GM21619 (cell line): Measurements from ENCODE around the gene PRDM16.

Experiments used
- ATAC-seq: cut with Tn5 transposase; IDR thresholded peaks from one replicate; pipeline ENCODE4 v1.9.1; 2021; ENCODE audit not compliant: unreplicated experiment

Gene PRDM16

DNA sequence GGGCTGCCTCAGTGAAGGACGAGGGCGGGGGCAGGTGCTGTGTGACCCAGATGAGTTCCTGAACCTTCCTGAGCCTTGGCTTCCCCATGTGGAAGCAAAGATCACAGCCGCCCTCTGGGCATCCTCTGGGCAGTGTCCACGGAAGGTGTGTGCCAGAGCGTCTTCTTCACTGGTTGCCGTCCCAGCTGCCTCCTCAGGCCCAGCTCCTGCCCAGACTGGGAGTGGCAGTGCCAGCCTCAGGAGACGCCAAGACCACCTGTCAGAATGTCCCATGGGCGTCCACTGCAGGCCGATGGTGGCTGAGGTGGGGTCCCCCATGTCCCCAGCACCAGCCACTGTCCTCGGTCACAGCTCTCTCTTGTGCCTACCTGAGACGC lies 395.6 kb downstream of the PRDM16 start:
- no peak for ATAC-seq

DNA sequence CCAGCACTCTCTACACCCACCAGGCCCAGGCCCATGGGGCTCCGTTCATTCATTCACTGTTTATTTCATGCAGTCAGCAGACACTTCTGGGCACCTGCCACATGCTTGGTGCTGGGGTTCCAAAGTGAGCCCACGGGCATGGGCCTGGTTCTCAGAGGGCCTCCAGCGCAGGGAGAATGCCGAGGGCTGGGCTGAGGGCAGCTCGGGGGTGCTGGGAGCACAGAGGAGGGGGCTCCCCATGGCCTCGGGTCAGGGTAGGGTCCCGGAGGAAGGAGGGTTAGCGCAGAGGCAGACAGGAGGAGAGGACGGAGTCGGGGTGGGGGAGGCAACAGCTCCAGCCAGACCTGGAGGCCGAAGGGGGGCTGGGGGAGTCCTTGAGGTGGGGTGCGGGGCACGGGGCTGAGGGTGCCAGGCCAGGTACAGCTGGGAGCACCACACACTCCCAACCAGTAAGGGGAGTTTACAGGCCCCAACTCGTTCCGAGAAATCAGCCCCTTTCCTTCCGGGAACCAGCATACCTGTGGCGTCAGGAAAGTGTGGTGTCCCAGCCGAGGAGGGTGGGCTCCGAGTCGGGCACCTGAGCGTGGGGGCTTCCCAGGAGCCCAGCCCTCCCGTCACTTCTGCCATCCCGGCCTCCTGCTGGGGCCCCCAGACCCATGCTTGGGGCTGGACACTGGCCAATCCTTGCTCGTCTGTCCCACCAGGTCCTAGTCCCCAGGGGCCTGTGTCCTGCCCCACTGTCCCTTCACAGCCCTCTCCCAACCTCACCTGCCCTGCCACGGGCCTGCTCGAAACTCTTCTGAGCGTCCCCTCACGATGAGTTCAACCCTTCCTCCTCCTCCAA lies 396.3 kb downstream of the PRDM16 start:
- ATAC-seq: no peak

DNA sequence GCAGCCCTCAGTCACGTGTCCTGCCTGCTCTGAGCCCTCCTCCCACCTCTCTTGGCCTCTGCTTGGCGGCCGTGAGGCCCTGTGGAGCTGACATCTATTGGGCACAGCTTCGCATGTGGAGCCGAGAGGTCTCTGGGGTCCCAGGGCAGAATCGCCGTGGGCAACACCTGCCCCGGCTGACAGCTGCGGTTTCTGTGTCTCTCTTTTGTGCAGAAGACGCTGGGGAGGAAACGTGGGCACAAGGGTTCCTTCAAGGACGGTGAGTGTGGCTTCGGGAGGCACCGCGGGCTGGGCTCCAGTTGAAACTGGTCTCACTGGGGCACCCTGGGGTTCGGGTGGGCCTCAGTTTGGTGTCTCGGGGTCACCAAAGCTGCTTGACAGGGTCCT lies 396.9 kb downstream of the PRDM16 start:
- no peak for ATAC-seq

DNA sequence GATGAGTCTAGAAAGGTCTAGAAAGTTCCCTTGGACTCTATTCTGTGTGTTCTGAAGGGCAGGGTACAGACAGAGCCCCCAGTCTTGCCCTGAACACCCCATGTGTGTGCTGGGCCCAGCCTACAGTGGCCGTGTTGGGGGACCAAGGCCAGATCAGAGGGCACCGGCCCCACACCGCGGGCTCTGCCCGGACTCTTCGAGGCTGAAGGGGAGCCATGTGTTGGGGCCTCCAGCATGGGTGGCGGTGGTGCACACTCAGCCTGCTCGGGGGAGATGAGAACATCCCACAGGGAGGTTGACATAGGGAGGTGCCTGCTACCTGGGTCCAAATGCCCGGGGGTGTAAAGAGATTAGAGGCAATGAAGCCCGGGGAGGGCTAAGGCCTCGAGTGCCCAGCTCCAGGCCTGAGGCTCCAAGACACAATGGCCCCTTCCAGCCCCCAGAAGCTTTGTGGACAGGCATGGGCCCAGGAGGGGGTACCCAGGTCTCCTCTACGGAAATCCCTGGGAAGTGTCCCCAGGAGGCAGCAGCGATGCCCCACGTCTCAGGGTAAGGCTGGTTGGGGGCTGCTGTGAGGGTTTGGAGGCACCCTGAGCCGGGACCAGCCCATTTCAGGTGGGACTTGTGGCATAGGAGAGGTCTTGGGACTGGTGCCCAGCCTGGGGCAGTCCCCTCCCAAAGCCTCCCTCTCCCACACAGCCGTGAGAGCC lies 397.5 kb downstream of the PRDM16 start:
- no peak for ATAC-seq

DNA sequence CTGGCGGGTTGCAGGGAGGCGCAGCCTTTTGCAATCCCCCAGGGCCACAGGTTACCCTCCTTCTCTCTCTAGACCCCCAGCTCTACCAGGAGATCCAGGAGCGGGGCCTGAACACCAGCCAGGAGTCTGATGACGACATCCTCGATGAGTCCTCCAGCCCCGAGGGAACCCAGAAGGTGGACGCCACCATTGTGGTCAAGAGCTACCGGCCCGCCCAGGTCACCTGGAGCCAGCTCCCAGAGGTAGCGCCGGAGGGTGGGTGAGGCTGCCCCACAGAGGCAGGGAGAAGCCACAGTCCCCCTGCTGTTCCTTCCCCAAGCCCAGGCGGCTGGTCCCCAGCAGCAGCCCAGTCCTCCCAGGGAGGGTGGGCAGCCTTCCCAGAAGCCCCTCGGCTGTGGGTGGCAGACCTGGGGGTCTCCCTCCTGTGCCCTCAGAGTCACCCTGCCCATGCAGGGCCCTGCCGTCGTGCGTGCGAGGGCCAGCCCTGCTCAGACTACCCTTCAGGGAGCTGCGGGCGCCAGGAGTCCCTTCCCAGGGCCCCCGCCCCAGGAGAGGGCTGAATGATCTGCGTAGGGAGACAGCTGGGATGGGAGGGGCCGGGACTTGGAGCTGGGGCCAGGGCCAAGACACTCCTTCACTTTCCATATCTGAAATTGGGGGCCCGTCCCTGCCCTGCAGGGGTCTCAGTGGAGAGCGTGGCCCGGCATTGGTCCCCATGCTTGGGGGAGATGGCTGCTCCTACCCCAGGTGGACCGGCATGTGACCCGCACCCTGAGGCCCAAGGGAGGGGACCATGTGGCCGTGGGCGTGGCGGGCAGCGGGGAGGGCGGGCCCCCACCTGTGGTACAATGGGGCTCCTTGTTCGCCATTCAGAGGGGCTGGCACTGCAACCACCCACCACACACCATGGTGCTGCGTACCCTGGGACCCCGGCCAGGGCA lies 398.4 kb downstream of the PRDM16 start:
- no peak for ATAC-seq

DNA sequence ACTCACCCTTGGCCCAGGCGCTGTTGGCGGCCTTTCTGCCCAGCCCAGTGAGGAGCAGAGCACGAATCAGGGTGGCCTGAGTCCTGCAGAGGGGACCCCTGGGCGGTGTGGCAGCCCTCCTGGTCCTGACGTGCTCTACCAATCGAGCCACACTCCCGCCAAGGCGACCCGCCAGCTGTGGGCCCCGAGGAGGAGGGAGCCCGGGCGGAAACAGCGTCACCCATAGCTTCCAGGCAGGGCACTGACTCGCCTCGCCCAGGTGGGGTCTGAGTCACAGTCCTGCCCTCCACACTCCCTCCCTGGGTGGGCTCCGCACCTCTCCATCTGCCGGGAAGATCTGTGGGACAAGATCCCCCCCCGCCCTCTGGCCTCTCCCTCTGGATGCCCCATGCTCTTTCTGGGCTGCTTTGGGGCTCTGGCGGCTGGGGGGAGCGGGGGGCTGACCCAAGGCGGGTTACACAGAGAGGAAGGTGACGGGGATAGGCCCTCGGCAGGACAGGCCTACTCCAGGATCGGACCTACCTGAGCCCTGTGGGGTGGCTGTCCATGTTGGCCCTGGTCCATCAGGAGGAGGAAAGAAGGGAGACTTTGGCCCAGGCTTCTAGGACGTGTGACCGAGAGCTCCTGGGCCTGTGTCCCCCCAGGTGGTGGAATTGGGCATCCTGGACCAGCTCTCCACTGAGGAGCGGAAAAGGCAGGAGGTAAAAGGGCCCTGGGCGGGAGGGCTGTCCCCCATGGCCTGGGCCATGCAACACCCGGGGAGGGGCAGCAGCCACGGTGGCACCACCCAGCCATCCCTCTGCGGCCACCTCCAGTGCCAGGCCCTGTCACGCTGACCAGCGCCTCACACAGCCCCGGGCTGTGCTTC lies 399.5 kb downstream of the PRDM16 start:
- no peak for ATAC-seq

DNA sequence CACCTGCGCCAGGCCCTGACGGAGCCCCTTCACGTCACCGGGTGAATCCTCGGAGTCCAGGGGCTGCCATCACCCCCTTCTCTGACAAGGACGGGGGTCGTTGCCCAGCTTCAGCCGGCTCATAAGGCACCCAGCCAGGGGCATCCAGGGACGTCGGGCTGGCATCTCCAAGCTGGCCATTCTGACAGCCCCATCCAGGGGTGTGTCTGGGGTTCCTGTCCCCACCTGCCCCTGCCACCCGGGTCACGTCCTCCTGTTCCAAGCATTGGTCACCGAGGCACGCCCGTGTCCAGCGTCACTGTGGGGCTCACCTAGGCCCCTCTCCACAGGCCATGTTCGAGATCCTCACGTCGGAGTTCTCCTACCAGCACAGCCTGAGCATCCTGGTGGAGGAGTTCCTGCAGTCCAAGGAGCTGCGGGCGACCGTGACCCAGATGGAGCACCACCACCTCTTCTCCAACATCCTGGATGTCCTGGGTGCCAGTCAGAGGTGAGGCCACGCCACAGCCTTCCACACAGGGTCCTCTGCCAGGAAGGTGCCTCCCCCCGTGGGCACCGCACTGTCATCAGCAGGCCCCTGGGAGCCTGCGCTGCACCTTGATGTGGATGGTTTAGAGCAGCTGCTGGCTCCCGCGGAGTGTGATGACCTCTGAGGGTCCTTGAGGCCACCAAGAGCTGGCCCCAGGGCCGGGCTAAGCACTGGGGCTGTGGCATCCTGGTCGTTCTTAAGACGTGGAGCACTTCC lies 400.3 kb downstream of the PRDM16 start:
- no peak for ATAC-seq

DNA sequence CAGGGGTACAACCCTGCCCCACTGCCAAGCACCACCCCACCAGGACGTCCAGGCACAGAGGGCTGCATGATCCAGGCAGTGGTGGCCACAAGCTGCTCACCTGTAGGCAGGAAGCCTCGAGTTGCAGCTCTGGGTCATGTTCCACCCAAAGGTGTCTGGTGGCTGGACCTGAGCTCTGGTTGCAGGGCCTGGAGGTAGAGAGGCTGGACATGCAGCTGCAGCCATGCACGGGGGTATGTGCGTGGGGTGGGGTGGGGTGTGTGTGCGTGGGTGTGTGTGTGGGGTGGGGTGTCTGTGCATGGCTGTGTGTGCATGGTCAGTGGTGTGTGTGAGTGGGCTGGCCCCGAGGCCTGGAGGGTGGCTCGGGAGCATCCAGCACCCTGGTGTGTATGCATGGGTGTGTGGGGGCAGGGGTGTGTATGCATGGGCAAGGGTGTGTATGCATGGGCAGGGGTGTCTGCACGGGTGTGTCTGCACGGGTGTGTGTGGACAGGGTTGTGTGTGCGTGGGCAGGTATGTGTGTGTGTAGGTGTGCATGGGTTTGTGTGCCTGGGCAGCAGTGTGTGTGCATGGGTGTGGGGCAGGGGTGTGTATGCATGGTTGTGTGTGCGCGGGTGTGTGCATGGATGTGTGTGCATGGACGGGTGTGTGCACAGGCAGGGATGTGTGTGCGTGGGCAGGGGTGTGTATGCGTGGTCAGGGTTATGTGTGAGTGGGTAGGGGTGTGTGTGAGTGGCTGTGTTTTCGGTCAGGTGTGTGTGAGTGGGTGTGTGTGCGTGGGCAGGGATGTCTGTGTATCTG lies 401.0 kb downstream of the PRDM16 start:
- no peak for ATAC-seq

DNA sequence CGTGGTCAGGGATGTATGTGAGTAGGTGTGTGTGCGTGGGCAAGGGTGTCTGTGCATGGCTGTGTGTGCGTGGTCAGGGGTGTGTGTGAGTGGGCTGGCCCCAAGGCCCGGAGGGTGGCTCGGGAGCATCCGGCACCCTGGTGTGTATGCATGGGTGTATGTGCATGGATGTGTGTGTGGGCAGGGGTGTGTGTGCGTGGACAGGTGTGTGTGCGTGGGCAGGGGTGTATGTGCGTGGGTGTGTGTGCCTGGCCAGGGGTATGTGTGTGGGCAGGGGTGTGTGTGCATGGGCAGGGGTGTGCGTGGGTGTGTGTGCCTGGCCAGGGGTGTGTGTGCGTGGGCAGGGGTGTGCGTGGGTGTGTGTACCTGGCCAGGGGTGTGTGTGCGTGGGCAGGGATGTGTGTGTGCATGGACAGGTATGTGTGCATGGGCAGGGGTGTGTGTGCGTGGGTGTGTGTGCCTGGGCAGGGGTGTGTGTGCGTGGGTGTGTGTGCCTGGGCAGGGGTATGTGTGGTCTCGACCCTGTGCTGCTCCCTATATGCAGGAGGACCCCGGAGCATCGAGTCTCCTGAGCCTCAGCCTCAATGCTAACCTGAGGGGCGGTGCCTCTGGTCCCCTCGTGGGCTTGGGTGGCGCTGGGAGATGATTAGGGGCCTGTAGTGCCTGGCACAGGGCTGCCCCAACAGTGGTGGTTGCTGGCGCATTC lies 401.8 kb downstream of the PRDM16 start:
- ATAC-seq: no peak

DNA sequence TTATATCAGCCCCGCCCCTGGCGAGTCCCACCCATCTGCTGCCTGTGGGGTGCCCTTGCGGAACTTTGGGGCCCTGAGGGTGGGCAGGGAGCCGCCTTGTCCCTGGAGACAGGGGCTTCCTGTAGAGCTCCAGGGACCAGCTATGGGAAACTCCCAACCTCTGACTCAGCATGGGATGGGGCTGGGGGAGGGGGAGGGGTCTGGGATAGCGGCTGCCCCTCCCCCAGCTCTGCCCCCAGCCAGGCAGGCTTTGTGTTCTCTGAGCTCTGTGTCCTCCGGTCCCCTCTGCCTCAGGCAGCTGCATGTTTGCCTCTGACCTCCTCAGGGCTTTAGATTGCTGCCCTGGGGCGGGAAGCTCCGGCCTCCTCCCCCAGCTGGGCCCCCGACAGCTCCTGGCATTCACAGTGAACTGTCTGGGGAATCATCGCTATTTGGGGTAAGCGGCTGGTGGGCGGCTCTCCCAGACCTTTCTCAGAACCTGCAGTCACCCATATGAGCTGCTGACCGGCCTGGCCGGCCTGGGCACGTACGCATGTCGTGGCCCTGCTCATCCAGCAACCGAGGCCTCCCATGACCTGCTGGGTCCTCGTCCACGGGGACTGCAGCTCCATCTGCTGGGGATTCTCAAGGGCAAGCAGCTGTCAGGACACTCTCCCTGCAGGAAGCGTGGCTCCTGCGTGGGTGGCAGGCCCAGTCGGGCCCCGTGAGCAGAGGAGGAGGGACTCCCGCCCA lies 402.5 kb downstream of the PRDM16 start:
- ATAC-seq: no peak

DNA sequence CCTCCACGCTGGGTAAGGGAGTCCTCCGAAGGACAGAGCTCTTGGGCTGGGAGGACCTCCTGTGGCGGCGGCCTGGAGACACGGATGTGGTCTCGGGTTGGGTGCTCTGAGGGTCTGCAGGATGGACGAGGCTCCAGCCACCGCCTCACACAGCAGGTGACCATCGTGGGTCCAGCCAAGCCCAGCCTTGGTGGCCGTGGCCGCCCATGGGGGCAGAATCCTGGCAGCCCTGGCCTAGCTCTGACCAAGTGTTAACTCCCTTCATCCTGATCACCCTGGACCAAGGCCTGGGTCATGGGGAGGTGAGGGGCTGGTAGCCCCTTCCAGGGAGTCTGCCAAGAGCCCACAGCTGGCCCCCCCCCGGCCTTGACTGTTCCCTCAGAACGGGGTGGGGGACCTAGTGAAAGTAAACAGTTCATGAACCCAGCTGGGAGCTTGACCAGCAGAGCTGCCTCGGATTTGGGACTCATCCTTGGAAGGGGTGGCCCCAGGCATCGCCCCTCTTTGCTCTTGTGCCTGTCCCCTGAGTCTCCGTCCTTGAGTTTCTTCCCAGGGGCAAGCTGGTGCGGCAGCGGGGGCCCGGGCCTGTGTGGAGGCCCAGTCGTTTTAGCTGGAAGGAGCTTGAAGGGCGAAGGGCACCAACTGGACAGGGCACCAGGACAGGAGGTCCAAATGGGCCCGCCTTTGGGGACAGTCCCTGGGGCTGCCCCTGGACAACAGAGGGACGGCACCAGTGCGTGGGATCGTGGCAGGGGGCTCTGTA lies 403.3 kb downstream of the PRDM16 start:
- ATAC-seq: no peak

DNA sequence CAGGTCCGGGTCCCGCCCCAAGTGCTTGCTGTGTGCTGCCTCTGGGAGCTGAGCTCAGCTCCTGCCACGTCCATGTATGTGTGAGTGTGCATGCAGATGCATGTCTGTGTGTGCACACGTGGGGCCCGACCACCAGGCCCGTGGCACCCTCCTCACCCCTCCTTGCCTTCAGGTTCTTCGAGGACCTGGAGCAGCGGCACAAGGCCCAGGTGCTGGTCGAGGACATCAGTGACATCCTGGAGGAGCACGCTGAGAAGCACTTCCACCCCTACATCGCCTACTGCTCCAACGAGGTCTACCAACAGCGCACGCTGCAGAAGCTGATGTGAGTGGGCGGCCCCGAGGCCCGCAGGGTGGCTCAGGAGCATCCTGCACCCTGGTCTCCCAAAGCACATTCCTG lies 403.9 kb downstream of the PRDM16 start:
- ATAC-seq: no peak

DNA sequence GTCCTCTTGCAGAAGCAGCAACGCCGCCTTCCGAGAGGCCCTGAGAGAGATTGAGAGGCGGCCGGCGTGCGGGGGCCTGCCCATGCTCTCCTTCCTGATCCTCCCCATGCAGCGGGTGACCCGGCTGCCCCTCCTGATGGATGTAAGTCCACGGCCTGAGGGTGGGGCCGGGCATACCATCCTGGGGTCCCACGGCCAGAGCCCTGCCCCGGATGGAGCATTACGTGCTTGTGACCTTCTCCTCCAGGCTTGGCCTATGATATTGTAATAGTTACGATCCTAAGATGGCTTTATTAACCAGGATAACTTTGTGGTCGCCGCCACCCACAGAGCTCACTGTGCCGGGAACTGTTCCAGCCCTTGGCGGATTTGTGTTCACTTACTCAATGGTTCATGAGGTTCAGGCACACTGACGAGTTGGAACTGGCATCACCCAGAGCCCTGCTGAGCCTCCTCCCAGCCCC lies 404.4 kb downstream of the PRDM16 start:
- ATAC-seq: no peak

DNA sequence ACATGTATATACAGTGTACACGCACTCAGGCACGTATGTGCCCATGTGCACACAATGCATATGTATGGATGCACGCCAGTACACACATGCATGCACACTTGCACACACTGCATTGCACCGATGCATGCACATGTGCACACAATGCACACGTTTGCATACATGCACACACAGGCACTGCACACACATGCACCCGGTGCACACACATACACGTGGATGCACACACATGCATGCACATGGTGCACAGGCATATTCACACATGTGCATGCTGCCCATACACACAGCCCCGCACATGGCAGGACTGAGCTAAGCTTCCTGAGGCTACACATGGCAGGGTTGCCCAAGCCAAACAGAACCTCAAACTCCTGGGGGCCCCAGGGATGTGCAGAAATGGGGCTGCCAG lies 405.0 kb downstream of the PRDM16 start:
- no peak for ATAC-seq

DNA sequence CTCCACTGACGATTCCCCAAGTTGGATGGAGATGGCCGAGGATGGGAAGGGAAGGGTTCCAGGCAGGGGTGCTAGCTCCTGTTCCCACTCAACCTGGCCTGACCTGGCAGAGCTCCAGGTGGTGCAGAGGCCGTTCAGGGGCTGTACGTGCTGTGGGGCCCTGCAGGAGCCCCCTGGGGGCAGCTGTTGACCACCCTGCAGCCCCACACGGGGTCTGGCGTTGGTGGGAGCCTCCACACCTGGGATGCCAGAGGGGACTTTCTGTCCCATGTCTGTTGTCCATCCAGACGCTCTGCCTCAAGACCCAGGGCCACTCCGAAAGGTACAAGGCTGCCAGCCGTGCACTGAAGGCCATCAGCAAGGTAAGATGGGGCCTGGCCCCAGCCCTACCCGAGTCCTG lies 405.4 kb downstream of the PRDM16 start:
- ATAC-seq: no peak

DNA sequence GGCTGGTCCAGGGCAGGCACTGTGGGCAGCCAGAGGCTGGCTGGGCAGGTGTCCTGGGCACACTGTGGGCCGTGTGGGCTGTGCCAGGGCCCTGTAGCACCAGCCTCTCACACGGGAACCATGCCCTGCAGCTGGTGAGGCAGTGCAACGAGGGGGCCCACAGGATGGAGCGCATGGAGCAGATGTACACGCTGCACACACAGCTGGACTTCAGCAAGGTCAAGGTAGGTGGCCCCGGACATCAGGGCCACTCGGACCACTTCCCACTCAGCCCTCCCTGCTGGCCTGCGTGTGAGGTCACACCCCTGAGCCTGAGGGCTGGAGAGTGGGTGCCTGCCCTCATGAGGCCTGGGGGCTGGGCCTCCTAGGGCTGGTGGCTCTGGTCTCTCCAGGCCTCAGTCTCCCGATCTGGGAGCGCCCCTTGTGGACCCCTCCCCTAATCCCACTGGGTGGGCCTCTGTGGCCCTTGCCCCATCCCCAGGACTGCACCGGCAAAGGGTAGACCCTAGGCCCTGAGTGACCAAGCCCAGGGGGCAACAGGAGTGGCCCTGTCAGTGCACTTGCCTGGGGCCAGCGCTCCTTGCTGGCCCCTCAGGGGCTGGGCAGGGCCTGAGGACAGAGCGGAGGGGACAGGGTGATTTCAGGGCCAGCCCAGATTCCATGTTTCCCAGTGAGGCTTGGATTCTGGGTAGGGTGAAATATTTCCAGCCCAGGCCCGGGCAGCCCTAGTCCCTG lies 407.0 kb downstream of the PRDM16 start:
- no peak for ATAC-seq
